ENCODE data around the gene TMEM266. TPM values are rescaled to one million over a fixed set of nuclear protein-coding genes. Genes with fewer than 3 reads are reported as not detected.

Gene TMEM266
- total RNA-seq, 4 donors from 2014 or later, result 0.19 to 0.72 (median 0.38) TPM; not detected in 1

DNA sequence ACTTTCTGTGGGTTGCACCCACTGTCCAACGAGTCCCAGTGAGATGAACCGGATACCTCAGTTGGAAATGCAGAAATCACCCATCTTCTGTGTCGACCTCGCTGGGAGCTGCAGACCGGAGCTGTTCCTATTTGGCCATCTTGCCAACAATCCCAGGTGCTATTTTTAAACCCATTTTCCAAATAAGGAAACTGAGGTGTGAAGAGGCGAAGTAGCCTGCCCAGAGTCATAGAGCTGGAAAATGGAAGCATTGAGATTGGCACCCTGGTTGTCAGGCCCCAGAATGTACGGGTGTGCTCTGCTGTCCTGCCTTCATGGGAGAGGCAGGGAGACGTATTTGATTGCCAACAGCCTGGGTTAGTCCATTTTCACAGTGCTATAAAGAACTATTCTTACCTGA is 39.6 kb downstream of the TMEM266 start:
- no peak for ATAC-seq (ENCODE audit: low FRiP score)

DNA sequence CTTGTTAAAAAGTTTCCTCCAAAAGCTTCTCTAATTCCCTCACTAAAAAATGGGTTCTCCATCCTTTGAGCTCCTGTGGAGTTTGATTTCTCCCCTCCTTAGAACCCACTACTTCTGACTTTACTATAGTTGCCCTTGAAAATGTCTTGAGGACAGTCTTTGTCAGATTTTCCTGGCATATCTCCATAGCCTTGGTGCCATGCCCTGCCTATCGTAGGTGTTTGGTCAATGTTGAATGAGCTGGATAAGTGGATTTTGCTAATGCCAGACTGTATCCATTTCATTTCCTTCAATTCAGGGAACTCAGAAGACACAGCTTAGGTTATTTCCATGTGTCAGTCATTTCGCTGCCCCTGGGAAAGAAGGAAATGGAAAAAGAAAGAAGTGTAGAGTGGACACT is 40.6 kb downstream of the TMEM266 start:
- ATAC-seq (ENCODE audit: low FRiP score) (no peak), DNase-seq (ENCODE audit: low spot score) (no peak)
- TF ChIP-seq, protein P1, sequence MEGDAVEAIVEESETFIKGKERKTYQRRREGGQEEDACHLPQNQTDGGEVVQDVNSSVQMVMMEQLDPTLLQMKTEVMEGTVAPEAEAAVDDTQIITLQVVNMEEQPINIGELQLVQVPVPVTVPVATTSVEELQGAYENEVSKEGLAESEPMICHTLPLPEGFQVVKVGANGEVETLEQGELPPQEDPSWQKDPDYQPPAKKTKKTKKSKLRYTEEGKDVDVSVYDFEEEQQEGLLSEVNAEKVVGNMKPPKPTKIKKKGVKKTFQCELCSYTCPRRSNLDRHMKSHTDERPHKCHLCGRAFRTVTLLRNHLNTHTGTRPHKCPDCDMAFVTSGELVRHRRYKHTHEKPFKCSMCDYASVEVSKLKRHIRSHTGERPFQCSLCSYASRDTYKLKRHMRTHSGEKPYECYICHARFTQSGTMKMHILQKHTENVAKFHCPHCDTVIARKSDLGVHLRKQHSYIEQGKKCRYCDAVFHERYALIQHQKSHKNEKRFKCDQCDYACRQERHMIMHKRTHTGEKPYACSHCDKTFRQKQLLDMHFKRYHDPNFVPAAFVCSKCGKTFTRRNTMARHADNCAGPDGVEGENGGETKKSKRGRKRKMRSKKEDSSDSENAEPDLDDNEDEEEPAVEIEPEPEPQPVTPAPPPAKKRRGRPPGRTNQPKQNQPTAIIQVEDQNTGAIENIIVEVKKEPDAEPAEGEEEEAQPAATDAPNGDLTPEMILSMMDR (IDR thresholded peaks at IDR 0.05), result no peak

More for the DNA sequence above, 39.6 kb downstream of the TMEM266 start:
- TF ChIP-seq, protein P1 (IDR thresholded peaks at IDR 0.05), result no peak
- DNase-seq (ENCODE audit: low spot score), result no peak

DNA sequence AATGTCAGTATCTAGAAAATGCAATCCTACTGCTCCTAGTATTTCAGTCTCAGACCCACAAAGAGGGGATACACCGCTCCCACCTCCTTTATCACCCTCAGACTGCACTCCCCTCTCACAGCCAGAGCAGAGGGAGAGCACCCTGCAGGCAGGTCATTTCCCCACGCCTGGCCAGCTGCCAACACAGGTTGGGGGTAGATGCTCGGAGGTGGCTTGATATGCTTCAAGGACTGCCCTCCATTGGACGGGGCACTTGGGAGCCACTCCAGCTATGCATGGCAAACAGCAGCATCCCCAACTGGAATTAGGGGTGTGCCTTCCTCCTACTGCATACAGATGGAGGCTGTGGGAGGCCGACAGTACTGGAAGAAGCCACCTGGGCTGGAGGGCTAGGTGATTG is 41.9 kb downstream of the TMEM266 start:
- TF ChIP-seq, protein P1 (IDR thresholded peaks at IDR 0.05), result no peak
- ATAC-seq (ENCODE audit: low FRiP score) (no peak), DNase-seq (ENCODE audit: low spot score) (no peak)

DNA sequence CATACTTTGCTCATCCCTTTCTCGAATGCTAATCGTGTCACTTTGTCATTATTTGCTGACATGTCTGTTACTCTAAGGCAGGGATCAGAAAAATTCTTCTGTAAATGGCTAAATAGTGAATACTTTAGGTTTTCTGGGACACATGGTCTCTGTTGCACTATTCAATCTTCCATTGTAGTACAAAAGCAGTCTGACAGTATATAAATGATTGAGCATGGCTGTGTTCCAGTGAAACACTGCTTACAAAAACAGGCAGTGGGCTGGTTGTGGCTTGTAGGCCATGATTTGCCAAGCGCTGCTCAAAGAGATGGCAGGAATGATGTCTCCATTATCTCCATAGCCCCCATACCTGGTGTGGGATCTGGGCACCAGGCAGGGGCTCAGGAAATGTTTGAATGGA is 45.6 kb downstream of the TMEM266 start:
- TF ChIP-seq, protein P1 (IDR thresholded peaks at IDR 0.05), result no peak
- ATAC-seq (ENCODE audit: low FRiP score) (no peak), DNase-seq (ENCODE audit: low spot score) (no peak)

DNA sequence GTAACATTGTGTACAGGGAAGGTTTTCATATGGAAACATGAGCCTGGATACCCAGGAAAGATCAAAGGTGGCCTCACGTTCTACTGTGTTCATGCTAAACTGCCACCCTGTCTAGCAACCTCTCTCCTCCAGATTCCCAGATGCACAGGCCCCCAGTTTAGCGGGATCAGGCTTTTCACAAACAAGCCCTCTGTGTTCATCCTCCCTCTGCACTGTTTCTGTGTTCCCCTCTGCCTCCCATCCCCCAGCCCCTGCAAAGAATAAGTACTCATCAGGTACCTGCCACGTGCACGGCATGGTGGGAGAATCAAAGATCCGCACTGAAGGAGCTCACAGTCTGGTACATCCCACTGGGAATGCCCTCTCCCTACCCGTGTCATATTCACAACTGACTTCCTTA is 46.1 kb downstream of the TMEM266 start:
- no peak for DNase-seq (ENCODE audit: low spot score)
- TF ChIP-seq, protein P1 (IDR thresholded peaks at IDR 0.05), result no peak
- ATAC-seq (ENCODE audit: low FRiP score), result no peak

DNA sequence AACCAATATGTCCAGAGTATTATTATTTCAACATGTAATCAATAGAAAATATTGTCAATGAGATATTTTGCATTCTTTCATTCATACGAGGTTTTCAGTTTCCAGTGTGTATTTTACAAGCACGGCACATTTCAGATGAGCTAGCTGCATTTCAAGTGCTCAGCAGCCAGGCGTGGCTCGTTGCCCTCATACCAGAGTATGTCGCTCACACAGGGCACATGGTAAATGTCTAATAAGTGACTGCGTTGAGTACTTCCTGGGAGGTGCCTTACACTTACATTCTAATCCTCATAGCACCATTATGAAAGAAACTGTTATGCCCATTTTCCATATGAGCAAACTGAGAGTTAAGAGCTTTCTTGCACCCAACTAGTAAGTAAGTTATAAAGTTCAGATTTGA is 47.4 kb downstream of the TMEM266 start:
- TF ChIP-seq, protein P1 (IDR thresholded peaks at IDR 0.05), result no peak
- ATAC-seq (ENCODE audit: low FRiP score) (no peak), DNase-seq (ENCODE audit: low spot score) (no peak)

DNA sequence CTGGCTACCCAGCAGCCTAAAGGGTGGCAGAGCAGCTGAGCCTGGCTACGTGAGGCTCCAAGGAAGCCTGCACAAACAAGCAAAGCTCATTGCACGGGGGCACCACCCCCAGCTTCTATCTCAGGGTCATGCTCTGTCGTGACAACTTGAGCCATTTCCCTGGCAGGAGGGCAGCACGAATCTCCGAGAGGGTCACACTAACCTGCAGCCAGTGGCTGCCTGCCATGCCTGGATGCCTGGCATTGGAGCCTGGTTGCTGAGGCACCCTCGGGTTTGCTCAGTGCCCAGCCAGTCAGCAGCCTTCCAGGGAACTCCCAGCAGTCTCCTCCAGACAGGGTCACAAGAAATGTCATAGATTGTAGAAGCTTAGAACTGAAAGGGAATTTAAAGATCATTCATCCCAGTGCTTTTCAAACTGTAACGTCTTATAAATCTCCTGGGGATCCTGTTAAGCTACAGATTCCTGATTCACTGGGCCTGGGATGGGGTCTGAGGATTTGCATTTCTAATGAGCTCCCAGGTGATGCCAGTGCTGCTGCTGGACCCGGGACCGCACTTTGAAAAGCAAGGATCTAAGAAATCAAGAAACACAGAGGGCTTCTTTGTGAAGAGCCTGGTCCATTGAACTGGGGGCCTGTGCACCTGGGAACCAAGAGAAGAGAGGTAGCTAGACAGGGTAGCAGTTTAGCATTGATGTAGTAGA is 48.4 kb downstream of the TMEM266 start:
- ATAC-seq (ENCODE audit: low FRiP score), result no peak
- TF ChIP-seq, protein P1 (IDR thresholded peaks at IDR 0.05), result no peak
- no peak for DNase-seq (ENCODE audit: low spot score)

Measured in omental fat pad (tissue), 4 donors.